GM19438 (cell line): ENCODE data around the gene EXOC3.

ENCODE experiments used
- ATAC-seq: cut with Tn5 transposase; IDR thresholded peaks from one replicate; pipeline ENCODE4 v1.9.1; 2021; ENCODE audit warnings: low read depth; ENCODE audit not compliant: unreplicated experiment

The EXOC3 gene

DNA sequence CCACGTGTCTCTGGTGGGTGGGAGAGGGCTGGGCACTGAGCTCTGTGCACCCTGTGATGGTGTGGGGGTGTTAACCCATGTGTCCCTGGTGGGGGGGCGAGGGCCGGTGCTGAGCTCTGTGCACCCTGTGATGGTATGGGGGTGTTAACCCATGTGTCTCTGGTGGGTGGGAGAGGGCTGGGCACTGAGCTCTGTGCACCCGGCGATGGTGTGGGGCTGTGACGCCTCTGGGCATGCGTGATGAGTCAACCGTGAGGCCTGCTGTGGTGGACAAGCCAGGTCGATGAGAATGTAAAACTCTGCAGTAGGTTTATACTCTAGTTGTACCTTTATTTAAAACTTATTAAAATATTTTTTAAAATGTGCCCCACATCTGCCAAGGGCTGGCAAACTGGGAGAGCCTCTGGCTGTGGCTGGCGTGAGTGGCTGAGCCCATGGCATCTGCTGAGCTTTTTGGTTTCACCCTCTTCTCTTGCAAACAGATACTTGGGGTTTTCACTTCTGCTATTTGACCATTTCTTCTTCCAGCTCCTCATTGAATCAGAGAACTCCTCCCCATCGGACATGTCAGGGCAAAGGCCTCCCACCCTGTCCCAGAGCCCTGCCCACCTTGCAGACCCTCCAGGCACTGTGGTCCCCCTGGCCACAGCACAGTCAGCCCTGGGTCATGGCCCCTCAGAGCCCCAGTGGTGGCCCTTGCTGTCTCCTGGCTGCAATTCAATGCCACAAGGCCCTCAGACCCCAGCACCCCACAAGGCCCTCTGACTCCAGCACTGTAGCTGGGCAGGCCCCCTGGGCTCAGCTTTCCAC is 18.5 kb upstream of the EXOC3 start:
- ATAC-seq = peak; percentile 87

DNA sequence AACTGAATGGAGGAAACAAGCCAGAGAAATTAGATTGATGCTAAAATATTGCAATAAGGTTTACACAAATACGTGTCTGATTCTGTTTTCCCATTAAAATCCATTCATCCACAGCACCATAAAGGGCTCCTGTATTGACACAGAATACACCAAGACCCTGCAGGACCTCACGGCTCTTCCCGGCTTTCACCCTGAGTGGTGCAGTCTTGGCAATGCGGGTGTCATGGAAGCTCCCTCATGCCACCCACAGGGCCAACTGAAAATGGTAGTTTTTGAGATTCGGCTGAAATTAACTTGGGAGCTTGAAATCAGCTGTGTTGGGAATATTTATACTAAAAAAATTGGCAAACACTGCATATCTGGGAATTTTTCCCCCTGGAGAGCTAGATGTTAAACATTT is 17.3 kb upstream of the EXOC3 start:
- ATAC-seq = no peak

DNA sequence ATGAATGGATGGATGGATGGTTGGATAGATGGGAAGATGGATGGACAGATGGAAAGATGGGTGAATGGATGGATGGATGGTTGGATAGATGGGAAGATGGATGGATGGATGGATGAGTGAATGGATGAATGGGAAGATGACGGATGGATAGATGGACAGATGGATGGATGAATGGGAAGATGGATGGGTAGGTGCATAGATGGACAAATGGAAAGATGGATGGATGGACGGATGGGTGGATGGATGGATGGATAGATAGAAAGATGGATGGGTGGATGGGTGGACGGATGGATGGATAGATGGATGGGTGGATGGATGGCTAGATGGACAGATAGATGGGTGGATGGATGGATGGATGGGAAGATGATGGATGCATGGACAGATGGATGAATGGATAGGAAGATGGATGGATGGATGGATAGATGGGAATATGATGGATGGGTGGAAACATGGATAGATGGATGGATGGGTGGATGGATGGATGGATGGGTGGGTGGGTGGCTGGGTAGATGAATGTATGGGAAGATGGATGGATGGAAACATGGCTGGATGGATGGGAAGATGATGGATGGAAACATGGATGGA is 16.5 kb upstream of the EXOC3 start:
- no peak for ATAC-seq

DNA sequence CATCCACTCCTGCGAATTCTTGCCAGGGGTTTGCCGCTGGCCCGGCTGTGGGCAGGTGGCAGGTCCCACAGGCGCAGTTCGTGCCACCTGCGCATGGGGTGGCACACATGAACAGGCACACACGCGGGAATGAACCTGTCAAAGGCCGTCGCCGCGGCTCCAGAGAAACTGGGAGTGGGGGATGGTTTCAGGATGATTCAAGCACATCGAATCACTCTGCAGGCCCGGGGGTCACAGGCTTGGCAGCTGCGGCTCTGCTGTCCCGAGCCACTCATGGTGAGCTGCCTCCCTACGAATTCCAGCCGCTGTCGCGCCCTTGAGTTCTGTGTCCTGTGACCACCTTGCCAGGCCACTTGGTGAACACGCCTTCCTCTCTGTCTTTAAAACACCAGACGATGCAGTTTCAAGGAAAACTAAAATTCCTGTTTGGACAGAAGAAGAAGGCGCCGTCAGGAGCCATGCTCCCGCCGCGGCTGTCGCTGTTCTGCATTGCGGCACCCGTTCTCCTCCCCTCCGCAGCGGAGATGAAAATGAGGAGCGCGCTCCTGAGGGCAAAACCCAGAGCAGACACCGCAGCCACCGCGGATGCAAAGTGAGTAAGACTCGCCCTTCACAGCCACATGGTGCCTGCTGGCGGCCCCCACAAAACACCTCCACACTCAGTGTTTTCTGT is 15.4 kb upstream of the EXOC3 start:
- no peak for ATAC-seq

DNA sequence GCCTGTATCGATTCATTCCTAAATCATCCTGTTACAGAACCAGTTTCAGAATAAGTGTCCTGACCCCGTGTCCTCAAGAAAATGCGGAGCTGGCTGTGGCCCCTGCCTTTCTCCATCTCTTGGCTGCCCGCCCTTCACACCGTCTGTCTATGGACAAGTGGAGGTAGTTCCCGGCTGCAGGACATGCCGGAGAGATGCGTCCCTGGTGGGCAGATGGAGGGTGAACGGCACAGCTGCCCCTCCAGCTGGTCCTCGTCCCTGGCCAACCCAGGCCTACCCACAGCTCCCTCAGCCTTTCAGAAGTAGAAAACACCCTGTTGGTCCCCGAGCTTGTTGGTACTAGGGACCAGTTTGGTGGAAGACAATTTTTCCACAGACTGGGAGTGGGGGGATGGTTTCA is 14.8 kb upstream of the EXOC3 start:
- no peak for ATAC-seq

DNA sequence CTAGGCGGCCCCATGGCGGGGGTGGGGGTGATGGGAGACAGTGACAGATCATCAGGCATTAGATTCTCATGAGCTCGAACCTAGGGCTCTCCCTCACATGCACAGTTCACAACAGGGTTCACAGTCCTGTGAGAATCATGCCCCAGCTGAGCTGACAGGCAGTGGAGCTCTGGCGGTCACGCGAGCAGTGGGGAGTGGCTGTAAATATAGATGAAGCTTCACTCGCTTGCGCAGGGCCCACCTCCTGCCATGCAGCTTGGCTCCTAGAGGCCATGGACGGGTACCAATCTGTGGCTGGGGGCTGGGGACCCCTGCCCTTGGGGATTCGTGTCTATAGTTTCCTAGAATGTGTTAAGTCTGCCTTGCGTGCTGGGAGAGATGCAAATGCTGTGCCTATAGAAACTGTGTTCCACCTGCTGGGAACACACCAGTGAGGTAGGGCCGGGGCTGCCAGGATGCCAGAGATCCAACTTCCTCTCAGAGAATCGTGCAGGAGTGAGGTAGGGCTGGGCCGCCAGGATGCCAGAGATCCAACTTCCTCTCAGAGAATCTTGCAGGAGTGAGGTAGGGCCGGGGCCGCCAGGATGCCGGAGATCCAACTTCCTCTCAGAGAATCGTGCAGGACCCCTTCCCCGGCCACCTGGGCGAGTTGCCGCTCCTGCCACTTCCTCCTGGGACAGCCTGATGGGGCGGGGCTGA is 14.1 kb upstream of the EXOC3 start:
- no peak for ATAC-seq

DNA sequence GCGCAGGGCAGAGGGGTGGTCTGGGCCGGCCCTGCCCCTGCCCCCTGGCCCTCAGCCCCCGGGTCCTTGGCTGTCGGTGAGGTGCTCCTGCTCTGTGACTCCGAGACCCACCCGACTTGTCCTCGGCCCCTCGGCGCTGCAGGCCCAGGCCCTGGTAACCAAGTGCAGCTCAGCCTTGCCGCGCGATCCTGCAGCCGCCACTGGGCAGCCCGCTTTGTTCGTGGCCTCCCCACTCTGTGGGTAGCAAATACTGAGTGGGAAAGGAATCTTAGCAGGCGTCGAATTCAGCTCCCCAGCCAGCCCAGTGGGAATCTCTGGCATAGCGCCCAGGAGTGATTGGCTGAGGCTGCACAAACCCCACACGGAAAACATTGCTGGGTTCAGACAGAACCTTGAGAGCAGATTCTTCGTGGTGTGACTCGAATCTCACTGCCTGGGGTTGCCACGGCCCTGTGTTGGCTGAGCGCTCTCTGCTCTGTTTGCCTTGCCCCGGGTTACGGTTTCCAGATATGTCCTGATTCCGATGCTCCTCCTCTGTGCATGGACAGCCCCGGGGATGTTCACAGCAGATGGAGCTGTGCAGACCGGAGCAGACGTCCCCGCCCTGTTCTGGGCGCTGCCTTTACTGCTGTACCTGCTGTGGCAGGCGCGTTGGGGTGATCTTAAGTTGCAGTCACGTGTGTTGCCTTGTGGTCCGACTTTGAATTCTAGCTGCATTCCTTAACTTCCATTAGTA is 13.4 kb upstream of the EXOC3 start:
- ATAC-seq = no peak

DNA sequence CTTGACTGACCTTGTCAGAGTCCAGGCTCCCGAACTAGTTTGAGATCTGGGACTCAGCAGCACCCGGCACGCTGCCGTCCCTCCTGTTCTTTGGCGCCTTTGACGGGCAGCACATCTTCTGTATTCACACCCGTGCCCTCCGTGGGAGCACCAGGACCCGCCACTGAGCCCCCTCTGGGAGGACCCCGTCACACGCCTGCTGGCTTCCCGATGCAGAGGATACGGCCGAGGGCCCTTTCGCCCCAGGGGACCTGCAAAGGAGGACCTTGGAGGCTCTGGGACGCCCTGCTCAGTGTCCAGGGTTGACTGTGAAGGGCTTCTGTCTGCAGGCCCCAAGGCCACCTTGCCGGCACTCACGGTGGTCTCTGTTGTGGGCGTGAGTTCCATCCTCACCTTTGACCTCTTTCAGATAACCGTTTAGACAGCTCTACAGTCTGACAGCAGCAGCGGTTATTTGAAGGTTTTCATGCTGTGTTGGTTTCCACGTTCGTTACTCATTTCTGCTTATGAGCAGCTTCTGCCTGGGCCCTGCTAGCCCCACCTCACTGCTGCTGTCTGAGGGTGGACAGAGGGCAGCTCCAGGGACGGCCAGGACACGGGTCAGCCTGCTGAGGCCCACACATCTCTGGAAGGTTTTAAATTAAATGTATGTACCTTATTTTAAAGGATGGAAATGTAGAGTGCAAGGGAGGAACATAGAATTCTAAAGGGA is 12.6 kb upstream of the EXOC3 start:
- ATAC-seq = no peak

DNA sequence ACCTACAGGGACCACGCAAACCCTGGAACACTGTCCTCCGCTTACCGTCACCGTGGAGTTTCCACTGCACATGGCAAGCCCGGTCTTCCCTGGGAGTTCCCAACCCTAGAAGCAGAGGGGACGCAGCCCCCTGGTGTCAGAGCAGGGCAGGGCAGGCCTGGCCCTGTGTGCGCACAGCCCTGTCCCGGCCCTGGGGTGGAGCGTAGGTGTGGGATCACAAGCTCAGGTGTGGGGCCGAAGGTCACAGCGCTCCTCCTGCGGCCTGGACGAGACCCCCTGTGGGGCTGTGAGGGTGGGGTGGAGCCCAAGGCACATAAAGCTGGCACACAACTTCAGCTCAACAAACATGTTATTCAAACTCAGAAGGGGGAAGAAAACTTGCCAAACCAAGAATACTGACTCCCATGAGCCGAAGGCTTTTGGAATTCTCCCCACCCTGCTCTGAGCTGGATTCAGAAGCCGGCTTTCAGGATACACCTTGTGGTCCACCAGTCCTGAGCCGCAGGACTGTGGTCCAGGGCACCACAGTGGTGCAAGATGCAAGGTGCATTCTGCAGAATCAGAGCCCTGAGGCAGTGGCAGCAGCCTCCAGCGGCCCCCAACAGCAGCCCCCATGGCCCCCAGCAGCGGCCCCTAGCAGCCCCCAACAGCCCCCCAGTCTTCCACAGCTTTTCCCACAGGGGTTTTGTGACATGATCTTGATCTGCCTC is 11.8 kb upstream of the EXOC3 start:
- no peak for ATAC-seq

DNA sequence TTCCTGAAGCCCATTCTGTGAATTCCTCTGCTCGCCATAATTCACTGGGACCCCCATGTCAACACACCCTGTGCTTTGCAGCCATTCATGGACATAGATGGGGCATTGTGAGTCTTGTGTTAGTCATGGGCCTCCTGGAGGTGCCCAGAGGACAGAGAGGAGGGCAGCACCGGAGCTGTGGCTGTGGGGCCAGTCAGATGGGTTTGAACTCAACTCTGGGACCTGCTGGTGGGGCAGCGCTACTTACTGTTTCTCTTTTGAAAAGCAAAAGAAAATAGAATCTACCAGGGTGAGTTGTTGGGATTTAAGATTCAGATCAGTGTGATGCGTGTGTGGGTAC is 11.3 kb upstream of the EXOC3 start:
- ATAC-seq = no peak

DNA sequence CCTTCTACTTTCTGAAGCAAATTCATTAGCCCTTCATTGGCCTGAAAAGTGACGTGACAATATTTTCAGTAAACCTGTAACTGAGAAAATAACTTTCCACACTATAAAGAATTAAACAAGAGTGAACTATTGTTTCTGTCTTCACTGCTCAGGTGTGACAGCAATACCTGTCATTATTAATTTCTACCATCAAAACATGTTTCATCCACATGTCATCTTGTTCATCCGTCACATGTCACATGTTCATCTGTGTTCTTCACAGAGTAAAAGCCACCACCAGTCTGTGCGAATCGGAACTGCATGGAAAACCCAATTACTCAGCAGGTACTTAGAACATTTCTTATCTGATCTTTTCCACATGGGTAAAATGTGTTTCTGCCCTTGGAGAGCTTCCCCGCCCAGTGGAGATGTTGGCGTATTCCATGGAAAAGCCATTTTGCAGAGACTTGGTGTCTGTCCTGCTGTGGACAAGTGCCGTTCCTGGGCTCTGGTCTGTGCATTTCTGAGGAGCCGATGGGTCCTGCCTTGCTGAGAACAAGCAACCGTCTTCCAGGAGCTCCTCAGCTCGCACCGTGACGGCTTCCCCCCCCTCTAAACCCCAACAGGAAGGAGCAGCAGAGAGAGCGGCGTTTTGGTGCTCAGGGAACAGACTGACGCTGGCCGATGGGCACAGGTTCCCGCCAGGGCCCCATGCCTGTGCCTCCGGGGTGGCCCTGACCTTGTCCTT is 10.6 kb upstream of the EXOC3 start:
- no peak for ATAC-seq

DNA sequence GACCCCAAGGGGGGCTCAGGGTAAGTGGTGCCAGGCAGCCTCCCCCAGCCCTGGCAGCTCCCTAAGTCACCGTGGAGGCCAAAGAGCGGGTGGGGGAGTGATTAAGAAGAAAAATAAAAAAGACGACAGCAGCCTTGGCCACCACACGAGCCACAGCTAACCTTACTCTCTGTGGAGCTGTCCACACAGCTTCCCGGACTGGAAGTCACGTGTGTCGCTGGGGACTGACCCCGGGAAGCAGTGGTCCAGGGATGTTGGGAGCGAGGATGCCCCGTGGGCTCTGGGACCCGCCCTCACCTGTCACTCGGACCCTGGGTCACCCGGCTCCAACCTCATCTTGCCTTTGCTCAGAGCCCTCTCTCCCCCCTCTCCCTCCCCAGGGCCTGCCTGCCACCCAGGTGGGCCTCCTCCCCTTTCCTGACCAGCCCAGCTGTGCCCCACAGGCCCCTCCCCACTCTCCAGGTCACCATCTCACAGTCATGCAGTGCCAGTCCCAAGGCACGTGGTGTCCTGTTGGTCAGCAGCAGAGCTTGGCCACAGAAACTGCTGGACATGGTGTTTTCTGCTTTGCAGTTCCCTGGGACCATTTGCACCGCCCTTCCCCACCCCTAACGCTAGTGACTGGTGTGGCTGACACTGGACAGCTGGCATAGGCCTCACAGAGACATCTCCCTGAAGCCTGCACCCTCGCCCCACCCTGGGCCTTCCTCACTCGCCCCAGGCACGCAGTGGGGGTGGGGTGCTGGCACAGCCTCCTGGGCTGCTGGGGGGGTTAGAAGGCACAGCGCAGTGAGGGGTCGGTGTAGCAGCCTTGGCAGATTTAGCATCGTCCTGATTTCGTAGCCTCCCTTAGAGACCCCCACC is 9.8 kb upstream of the EXOC3 start:
- no peak for ATAC-seq

DNA sequence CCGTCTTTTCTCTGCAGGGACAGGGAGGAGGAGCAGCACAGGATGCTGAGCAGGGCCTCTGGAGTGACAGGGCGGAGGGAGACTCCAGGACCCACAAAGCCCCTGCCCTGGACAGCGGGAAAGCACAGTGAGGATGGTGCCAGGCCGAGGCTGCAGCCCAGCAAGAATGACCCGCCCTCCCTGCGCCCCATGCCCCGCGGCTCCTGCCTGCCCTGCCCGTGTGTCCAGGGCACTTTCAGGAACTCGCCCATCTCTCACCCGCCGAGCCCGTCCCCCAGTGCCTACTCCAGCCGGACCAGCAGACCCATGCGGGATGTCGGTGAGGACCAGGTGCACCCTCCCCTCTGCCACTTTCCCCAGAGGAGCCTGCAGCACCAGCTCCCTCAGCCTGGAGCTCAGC is 9.1 kb upstream of the EXOC3 start:
- no peak for ATAC-seq

DNA sequence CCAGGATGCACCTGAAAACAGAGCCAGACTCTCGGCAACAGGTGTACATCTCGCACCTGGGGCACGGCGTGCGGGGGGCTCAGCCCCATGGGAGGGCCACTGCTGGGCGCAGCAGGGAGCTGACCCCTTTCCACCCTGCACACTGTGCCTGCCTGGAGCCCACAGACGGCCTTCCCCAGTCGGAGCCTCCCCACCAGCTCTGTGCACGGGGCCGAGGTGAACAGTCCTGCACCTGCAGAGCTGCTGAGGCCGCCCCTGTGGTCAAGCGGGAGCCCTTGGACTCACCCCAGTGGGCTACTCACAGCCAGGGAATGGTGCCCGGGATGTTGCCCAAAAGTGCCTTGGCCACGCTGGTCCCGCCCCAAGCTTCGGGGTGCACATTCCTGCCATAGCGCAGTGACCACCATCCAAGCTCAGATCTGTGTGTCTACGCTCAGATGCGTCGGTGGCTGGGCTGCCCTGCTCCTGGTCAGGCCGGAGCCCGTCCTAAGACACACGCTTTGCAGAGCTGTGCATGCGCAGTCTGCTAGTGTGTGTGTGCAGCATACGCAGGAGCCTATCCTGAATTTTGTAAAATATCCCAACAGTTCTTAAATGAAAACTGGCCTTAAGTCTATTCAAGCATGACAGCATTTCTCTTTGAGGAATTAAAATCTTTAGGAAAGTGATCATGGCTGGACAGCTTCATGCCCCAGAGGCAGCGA is 8.4 kb upstream of the EXOC3 start:
- ATAC-seq = no peak

DNA sequence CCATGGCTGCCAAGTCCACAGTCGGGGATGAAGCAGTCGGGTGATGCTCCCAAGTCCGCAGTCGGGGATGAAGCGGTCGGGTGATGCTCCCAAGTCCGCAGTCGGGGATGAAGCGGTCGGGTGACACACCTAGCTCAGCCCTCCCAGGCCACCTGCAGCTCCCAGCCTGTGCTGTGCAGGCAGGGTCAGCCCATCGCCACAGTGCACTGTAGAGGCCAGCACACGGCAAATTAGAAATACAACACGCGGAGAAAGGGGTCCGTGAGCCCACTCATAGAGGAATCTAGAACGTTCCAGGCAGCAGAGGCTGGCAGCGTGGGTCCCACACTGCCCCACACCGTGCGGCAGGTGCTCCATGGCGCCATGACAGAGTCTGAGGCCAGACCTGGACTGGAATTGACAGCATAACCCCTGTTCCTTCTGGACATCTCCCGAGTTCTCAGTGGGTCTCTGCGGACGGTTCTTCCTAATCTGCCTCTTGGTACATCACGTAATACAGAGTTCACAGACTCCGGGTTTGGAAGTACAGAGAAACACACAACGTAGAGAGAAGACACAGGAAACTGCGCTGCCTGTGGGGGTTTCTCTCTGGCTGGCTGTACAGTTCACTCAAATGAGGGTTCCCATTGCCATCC is 7.7 kb upstream of the EXOC3 start:
- no peak for ATAC-seq

DNA sequence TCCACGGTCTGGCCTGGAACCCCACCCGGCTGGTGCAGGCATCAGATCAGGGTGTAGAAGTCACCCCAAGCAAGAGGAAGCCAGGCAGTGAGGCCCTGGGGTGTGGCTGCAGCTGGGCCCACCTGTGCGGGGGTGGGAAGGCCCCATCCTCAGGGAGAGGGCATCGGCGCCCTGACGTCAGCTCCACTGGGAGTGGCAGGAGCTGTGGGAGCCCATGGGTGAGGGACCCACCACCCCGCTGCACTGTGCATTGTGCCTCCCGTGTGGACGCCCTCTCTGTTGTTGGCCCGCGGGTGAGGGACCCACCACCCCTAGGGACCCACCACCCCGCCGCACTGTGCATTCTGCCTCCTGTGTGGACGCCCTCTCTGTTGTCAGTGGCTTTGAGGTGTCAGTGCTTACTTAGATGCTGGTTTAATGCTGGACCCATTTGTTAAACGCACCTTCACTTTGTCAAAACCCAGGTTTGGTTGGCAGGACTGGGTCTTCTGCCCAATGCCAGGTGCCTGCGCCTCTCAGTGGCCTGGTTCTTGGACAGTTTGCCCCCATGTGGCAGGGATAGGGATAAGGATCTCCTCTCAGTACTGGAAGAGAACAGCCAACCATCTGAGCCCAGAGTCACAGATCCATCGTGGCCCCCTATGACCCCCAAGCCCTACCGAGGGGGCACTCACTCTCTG is 6.9 kb upstream of the EXOC3 start:
- ATAC-seq = no peak
